BLaER1 treated with 17β-estradiol and CSF1 and Interleukin-3, amounts not matched to agents 10 nM and 100 nM (cell line): ENCODE data around the gene PTPRF.

Source experiments
- H3K27ac ChIP-seq, 11 experiments: shearing (Covaris generic); formaldehyde crosslinking; 2 replicates each; pipeline ENCODE4 v1.8.1; 2022
- H3K27me3 ChIP-seq, 11 experiments: shearing (Covaris generic); formaldehyde crosslinking; 2 replicates each; pipeline ENCODE4 v1.8.1; 2022
- H3K36me3 ChIP-seq, 11 experiments: shearing (Covaris generic); formaldehyde crosslinking; 2 replicates each; pipeline ENCODE4 v1.8.1; 2022
- H3K4me1 ChIP-seq, 10 experiments: shearing (Covaris generic); formaldehyde crosslinking; 2 replicates each; pipeline ENCODE4 v1.8.1; 2022
- H3K4me2 ChIP-seq, 11 experiments: shearing (Covaris generic); formaldehyde crosslinking; 2 replicates each; pipeline ENCODE4 v1.8.1; 2022
- H3K4me3 ChIP-seq, 10 experiments: shearing (Covaris generic); formaldehyde crosslinking; 2 replicates each; pipeline ENCODE4 v1.8.1; 2022
- H3K9ac ChIP-seq, 11 experiments: shearing (Covaris generic); formaldehyde crosslinking; 2 replicates each; pipeline ENCODE4 v1.8.1; 2022
- H3K9me3 ChIP-seq, 11 experiments: shearing (Covaris generic); formaldehyde crosslinking; replicated peaks in 1 of 11; 2 replicates each; pipeline ENCODE4 v1.8.1; 2022
- H4K20me1 ChIP-seq, 11 experiments: shearing (Covaris generic); formaldehyde crosslinking; 2 replicates each; pipeline ENCODE4 v1.8.1; 2022
- Cebpa-rat ChIP-seq, 11 experiments: shearing (Covaris generic); IDR thresholded peaks; 2 replicates each; pipeline ENCODE4 v1.8.1; 2022

The PTPRF gene

DNA sequence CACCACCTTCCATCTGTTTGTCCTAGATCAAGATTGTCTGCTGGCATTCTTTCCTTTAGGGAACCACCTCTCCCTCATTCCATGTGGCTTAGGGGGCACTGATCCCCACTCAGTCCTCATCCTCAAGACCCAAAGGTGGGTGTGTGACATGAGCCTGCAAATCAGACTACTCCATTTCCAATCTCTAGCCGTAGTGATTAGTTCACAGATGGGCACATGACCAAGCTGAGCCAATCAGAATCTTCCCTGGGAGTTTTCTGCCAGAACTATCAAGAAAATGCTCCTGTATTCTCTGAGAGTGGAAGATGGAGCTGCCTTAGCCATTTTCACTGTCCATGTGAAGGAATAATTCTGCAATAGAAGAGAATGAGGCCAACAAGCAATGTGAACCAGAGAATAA is 19.3 kb upstream of the PTPRF start:
- H3K36me3 ChIP-seq: no peaks in the 10 kb centered on the region
- peaks cover 0 to 13% (median 4%) of the 10 kb centered on the region in 11 experiments; a peak in 7 of 22 replicates for H3K9me3 ChIP-seq
- no peak for TF ChIP-seq Cebpa-rat (IDR thresholded peaks at IDR 0.05)
- H3K9ac ChIP-seq: no peak overlapping the region
- H3K4me1 ChIP-seq: no peaks in the 10 kb centered on the region
- no peaks in the 10 kb centered on the region for H3K27me3 ChIP-seq
- H3K4me3 ChIP-seq: no peak overlapping the region
- no peak overlapping the region for H3K4me2 ChIP-seq
- no peak overlapping the region for H3K27ac ChIP-seq
- H4K20me1 ChIP-seq: no peaks in the 10 kb centered on the region

GRCh38 chr1:43512133-43512532 is 18.6 kb upstream of the PTPRF start:
- Histone ChIP-seq H3K4me3 (no peak overlapping the region), H3K4me2 (no peak overlapping the region), H3K9ac (no peak overlapping the region), H3K4me1 (no peaks in the 10 kb centered on the region), H4K20me1 (no peaks in the 10 kb centered on the region), H3K27me3 (no peaks in the 10 kb centered on the region), H3K9me3 (peaks cover 0 to 13% (median 4%) of the 10 kb centered on the region in 11 experiments; a peak in 7 of 22 replicates), H3K36me3 (no peaks in the 10 kb centered on the region), H3K27ac (no peak overlapping the region)
- no peak for TF ChIP-seq Cebpa-rat (IDR thresholded peaks at IDR 0.05)

GRCh38 chr1:43512681-43513080 is 18.0 kb upstream of the PTPRF start:
- Histone ChIP-seq H3K36me3 (no peaks in the 10 kb centered on the region), H3K27me3 (no peaks in the 10 kb centered on the region), H4K20me1 (no peaks in the 10 kb centered on the region), H3K4me2 (no peak overlapping the region), H3K9ac (no peak overlapping the region), H3K4me3 (no peak overlapping the region), H3K4me1 (no peaks in the 10 kb centered on the region), H3K9me3 (peaks cover 0 to 13% (median 4%) of the 10 kb centered on the region in 11 experiments; a peak in 7 of 22 replicates), H3K27ac (no peak overlapping the region)
- TF ChIP-seq Cebpa-rat (IDR thresholded peaks at IDR 0.05): no peak

- TF ChIP-seq Cebpa-rat (IDR thresholded peaks at IDR 0.05): no peak
Observed at GRCh38 chr1:43513471-43514173, 17.1 kb upstream of the PTPRF start.

GRCh38 chr1:43518935-43519686 is 11.6 kb upstream of the PTPRF start:
- no peak overlapping the region for H3K27ac ChIP-seq
- no peak overlapping the region for H3K4me3 ChIP-seq
- no peaks in the 10 kb centered on the region for H3K27me3 ChIP-seq

More at GRCh38 chr1:43513471-43514173, 17.1 kb upstream of the PTPRF start:
- no peak overlapping the region for H3K4me2 ChIP-seq
- no peaks in the 10 kb centered on the region for H3K27me3 ChIP-seq
- peaks cover 0 to 13% (median 4%) of the 10 kb centered on the region in 11 experiments; a peak in 7 of 22 replicates for H3K9me3 ChIP-seq
- H3K9ac ChIP-seq: no peak overlapping the region
- no peak overlapping the region for H3K4me3 ChIP-seq
- no peaks in the 10 kb centered on the region for H3K4me1 ChIP-seq
- H3K36me3 ChIP-seq: no peaks in the 10 kb centered on the region
- no peak overlapping the region for H3K27ac ChIP-seq
- H4K20me1 ChIP-seq: no peaks in the 10 kb centered on the region

GRCh38 chr1:43520100-43520778 is 10.4 kb upstream of the PTPRF start:
- no peak overlapping the region for H3K4me2 ChIP-seq
- no peaks in the 10 kb centered on the region for H3K27me3 ChIP-seq
- no peak overlapping the region for H3K27ac ChIP-seq

More at GRCh38 chr1:43518935-43519686, 11.6 kb upstream of the PTPRF start:
- Histone ChIP-seq H4K20me1 (no peaks in the 10 kb centered on the region), H3K9ac (no peak overlapping the region), H3K36me3 (no peaks in the 10 kb centered on the region), H3K4me1 (no peaks in the 10 kb centered on the region), H3K4me2 (no peak overlapping the region), H3K9me3 (no peaks in the 10 kb centered on the region; a peak in 1 of 22 replicates)
- no peak for TF ChIP-seq Cebpa-rat (IDR thresholded peaks at IDR 0.05)

GRCh38 chr1:43521078-43521477 is 9.6 kb upstream of the PTPRF start:
- H3K36me3 ChIP-seq: no peaks in the 10 kb centered on the region
- no peaks in the 10 kb centered on the region for H3K27me3 ChIP-seq
- H3K9ac ChIP-seq: no peak overlapping the region
- no peak overlapping the region for H3K27ac ChIP-seq
- TF ChIP-seq Cebpa-rat (IDR thresholded peaks at IDR 0.05): no peak
- no peaks in the 10 kb centered on the region for H3K4me1 ChIP-seq
- no peaks in the 10 kb centered on the region for H4K20me1 ChIP-seq
- H3K4me3 ChIP-seq: no peak overlapping the region
- no peak overlapping the region for H3K4me2 ChIP-seq
- H3K9me3 ChIP-seq: no peaks in the 10 kb centered on the region; a peak in 1 of 22 replicates

More at GRCh38 chr1:43520100-43520778, 10.4 kb upstream of the PTPRF start:
- TF ChIP-seq Cebpa-rat (IDR thresholded peaks at IDR 0.05): no peak
- Histone ChIP-seq H3K4me1 (no peaks in the 10 kb centered on the region), H4K20me1 (no peaks in the 10 kb centered on the region), H3K9me3 (no peaks in the 10 kb centered on the region; a peak in 1 of 22 replicates), H3K9ac (no peak overlapping the region), H3K4me3 (no peak overlapping the region), H3K36me3 (no peaks in the 10 kb centered on the region)

DNA sequence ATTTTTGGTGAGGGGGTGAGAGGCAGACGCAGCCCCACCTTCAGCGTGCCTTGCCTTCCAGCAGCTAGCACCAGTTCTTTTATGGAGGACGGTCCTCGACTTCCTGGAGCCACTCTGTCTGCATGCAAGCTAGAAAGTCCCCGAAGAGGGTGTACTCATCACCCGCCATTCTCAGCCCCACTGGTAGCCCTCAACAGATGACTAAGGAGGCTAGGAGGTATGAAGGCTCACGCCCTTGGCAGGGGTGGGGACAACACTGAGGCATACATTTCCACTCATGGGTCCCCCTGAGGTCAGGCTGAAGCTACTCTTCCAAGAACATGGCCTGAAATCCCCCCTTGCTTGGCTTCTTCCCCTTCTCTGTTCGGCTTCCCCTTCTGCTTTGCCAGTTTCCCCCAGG is 8.9 kb upstream of the PTPRF start:
- Histone ChIP-seq H4K20me1 (no peaks in the 10 kb centered on the region), H3K36me3 (no peaks in the 10 kb centered on the region), H3K9me3 (no peaks in the 10 kb centered on the region; a peak in 1 of 22 replicates), H3K27me3 (no peaks in the 10 kb centered on the region), H3K4me2 (no peak overlapping the region; a peak in 1 of 22 replicates), H3K4me1 (no peaks in the 10 kb centered on the region), H3K4me3 (no peak overlapping the region), H3K27ac (no peak overlapping the region), H3K9ac (no peak overlapping the region)
- no peak for TF ChIP-seq Cebpa-rat (IDR thresholded peaks at IDR 0.05)

- no peaks in the 10 kb centered on the region for H3K27me3 ChIP-seq
- H4K20me1 ChIP-seq: no peaks in the 10 kb centered on the region
- H3K9ac ChIP-seq: no peak overlapping the region
- H3K36me3 ChIP-seq: no peaks in the 10 kb centered on the region
- TF ChIP-seq Cebpa-rat (IDR thresholded peaks at IDR 0.05): no peak
- no peaks in the 10 kb centered on the region for H3K4me1 ChIP-seq
- no peak overlapping the region for H3K27ac ChIP-seq
- no peak overlapping the region for H3K4me2 ChIP-seq
- H3K4me3 ChIP-seq: no peak overlapping the region
- H3K9me3 ChIP-seq: no peaks in the 10 kb centered on the region; a peak in 1 of 22 replicates
Observed at GRCh38 chr1:43522431-43522775, 8.3 kb upstream of the PTPRF start.
